Stimulated activated CD4-positive, alpha-beta T cell treated with anti-CD3 and anti-CD28 coated beads, Interleukin-4, amount 100 ng/mL, for 4 hours (primary cell): Measurements from ENCODE around the gene CACNA2D2.

ENCODE experiments used
- DNase-seq, 2 experiments: peaks; one replicate each; pipeline ENCODE4 v3.0.0-alpha.2; 2020

Gene CACNA2D2

GRCh38 chr3:50455161-50456018 is 48.0 kb downstream of the CACNA2D2 start:
- no peak for DNase-seq

- no peak for DNase-seq
Observed at GRCh38 chr3:50454481-50455070, 48.9 kb downstream of the CACNA2D2 start.

- DNase-seq = no peak
Observed at GRCh38 chr3:50453907-50454306, 49.5 kb downstream of the CACNA2D2 start.

DNA sequence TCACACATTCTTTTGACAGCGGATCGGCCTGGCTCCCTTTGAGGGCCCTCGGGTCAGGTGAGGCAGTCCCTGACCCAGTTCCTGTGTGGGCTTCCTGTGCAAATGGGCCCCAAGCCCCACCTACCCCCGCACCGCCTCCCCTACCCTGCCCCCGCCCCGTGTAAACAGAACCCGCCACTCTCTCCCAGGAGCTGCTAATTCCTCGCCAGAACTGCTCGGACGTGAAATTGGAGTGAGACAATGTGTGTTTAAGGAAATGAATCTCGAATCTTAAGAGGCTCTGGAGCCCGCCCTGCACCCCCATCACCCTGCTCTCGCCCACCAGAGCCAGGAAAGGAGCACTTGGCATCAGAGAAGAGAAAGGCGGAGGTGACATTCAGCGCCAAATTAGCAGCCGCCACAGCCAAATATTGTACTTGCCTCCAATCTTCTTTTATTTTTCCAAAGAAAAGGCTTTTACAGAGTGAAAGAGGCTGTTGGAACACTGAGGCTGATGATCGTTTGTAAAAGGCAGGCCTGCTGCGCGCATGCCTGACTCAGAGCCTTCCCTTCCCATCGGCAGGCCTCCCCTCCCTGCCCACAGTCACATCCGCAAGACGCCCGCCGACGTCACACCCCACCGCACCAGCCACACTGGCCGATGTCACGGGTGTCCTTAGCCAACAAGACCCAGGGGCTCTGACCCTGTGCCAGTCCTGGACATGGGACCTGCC is 53.1 kb downstream of the CACNA2D2 start:
- peak; percentile 50 to 70 for DNase-seq

- no peak for DNase-seq
Observed at GRCh38 chr3:50448752-50449539, 54.5 kb downstream of the CACNA2D2 start.

DNA sequence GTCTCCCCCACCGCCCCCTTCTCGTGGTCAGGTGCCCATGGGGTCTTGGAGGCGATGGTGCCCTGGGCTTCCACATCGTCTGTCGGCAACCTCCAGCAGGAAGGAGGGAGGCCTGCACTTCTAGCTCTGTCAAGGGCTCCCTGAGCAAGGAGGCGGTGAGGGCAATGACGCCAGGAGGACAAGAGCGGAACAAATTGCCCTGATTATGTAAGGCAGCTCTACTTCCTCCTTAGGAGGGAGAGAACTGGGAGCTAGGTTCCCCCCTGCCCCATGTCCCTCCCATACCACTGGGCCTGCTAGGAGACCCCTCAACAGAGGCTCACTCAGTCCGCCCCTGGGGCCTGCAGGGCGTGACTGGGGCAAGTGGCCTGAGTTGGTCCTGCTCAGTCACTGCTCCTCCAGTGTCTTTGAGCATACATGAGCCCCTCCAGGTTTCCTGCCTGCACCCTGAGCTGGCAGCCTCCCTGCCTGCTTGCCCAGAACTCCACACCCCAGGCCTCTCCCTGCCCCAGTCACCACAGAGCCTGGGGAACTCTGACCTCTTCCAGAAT is 56.1 kb downstream of the CACNA2D2 start:
- no peak for DNase-seq

DNA sequence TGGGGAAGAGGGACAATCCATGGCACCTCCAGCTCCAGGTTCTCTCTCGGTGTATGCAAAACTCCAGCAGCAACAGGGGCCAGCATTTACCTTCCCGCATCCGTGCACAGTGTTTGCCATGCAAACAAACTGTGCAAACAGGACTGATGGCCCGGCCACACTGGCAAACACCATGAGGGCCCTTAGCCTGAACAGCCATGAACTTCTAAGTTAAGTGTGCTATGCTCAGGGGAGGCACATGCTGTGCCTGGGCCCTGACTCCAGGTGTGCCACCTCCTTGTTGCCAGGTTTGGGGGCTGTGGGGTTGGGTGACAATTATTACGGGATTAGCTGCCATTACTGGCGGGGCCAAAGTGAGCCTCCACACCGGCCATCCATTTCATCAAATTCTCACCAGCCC is 57.5 kb downstream of the CACNA2D2 start:
- DNase-seq = no peak

DNA sequence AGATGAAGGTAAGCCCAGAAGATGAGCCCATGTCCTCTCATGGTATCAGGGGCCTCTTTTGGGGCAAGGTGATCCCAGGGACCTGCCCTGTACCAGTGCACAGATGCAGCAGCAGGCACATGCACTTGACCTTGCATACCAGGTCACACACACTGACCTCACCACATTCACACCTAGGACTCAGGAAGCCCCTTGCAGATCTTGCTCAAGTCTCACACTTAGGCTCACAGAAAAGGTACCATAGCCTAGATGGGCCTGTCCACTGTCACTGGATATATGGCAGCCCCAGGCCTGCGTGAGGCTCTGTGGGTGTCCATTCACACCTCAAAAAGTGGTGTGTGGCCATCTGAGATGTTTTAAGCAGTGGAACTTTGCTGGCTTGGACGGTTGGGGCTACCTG is 58.7 kb downstream of the CACNA2D2 start:
- no peak for DNase-seq

DNA sequence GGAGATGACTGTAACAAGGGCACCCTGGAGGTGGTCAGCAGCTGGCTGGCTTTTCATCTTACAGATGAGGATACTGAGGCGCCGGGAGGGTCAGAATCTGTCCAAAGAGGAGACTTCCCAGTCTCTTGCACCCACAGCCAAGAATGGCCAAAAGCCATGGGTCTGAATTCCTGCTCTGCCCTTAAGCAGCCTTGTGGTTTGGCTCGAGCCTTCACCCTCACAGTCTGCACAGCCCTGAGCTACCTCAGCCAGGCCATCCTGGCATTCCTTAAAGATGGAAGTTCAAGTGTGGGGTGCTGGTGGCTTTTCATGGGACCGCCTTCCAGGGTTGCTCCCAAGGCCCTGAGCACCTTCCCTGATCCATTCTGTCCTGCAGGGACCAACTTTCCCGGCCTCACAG is 59.2 kb downstream of the CACNA2D2 start:
- DNase-seq = no peak

- no peak for DNase-seq
Observed at GRCh38 chr3:50442945-50443579, 60.4 kb downstream of the CACNA2D2 start.

- DNase-seq = no peak
Observed at GRCh38 chr3:50441424-50442217, 61.8 kb downstream of the CACNA2D2 start.

DNA sequence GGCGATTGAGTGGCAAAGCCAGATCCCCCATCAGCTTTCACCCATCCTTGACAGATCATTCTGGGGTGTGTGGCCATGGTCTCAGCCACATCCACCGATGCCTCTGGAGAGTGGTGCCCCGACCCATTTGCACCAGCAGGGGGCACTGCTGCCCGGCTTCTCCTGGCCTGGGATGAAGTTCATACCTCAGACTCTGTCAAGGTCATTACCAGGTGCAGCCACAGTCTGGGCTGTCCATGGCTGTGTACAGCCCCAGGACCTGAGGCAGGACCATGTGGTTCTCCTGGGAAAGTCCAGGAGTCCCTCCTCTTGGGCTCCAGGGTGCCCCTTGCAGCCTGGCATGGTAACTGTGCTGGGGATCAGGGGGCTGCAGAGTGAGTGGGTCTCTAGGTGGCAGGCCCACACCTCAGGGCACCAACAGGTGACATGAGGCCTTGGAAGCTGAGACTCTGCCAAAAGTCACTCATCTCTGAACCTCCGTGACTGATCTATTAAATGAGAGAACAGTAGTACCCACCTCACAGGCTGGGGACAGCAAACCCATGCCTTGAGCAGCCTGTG is 67.2 kb downstream of the CACNA2D2 start:
- DNase-seq = peak; percentile 59 to 71

DNA sequence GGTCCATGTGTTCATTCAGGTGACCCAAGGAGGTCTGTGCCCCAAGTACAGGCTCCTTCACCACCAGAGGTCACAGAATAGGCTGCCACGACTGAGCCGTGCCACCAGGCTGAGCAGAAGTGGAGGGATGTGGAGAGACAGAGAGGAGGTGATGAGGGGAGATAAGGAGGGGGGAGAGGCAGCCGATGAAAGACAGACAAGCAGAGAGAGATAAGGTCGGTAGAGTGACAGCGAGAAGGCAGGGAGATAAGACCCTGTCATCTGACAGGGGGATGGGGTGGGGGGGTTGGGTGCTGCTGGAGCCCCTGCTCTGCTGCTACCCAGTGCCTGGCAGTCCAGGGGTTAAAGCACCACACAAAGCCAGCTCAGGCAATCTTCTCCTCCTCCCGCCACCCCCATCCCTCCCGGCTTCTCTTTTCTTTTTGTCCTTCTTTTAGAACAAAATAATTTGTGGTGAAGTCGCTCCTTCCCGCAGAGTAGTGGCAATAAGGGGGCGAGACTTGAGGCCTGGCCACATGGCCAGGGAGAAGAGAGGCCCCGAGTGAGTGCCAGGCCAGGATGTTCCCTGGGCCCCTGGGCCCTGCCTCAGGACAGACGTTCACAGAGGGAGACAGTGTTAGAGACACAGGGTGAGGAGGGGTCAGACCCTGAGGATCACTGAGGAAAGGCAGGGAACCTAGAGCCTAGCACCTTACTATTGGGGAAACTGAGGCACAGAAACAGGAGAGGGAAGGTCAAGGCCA is 67.9 kb downstream of the CACNA2D2 start:
- DNase-seq = no peak

DNA sequence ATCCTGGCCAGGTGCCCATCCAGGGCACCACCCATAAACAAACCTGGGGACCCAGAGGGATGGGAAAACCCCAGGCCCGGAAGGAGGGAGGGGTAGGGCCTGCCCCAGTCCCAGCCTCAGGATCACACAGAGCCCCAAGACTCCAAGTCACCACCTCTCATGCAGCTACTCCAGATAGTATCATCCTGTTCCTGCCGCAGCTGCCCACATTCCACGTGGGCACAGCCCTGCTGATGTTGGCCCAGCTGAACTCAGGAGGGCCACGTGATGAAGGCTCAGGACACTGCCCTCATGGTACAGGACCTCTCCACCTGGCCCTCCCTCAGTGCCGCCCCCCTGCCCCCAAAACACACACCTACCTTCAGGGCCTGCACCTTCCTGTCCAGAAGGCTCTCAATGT is 69.5 kb downstream of the CACNA2D2 start:
- no peak for DNase-seq

- DNase-seq = no peak
Observed at GRCh38 chr3:50430950-50431435, 72.4 kb downstream of the CACNA2D2 start.

- no peak for DNase-seq
Observed at GRCh38 chr3:50430191-50430590, 73.2 kb downstream of the CACNA2D2 start.

DNA sequence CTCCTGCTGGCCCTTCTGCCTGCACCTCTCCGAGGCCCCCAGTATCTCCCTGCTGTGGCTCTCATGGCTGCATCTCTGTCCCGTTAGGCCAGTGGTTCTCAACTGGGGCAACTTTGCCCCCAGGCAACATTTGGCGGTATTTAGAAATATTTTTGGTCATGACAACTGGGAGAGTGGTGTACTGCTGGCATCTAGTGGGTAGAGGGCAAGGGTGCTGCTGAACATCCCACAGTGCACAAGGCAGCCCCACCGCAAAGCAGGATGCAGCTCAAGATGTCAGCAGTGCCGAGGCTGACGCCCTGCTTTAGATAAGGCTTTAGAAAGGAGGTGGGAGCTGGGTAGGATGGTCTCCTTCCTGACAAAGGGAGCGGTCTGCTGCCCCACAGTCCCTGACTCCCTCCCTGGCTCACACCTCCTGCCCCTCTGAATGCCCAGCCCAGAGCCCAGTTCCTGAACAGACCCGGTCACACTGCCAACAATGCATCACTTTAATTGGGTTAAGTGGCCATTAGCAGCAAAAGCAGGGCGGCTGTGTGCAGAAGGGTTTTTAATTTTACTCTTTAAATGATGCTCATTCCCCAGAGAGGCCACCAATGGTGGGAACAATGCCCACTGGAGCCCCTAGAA is 75.3 kb downstream of the CACNA2D2 start:
- DNase-seq = no peak

DNA sequence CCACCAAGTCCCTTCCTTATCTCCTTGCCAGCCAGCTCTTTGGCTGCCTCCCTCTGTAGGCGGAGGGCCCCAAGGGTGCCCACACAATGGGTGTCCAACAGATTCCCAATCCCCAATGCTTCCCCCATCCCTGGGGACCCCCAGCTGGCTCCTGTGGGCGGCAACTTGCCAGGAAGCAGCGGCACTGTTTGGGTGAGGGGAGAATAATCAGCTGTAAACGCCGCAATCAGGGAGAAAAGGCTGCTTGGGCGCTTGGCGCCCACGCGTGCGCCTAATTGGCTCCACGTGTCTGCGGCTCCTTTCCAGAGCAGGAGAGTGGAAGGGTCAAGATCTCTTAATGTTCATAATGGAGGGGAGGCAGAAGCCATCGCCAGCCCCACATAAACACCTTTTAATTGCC is 76.2 kb downstream of the CACNA2D2 start:
- no peak for DNase-seq

- DNase-seq = no peak
Observed at GRCh38 chr3:50425911-50426310, 77.5 kb downstream of the CACNA2D2 start.

- no peak for DNase-seq
Observed at GRCh38 chr3:50423543-50423942, 79.9 kb downstream of the CACNA2D2 start.
